ENCODE results near the gene HDAC4.

GRCh38 chr2:239065962-239066361, 334.9 kb downstream of the HDAC4 start:
- no peak for TF ChIP-seq CBX2 (IDR thresholded peaks at IDR 0.05; ENCODE audit: borderline replicate concordance, low read depth)
- no peak for TF ChIP-seq CTCF (IDR thresholded peaks at IDR 0.05)
- no peak for TF ChIP-seq ELK1 (IDR thresholded peaks at IDR 0.05; ENCODE audit: low read depth, low read length)
- no peak for TF ChIP-seq POLR2A (IDR thresholded peaks at IDR 0.05; ENCODE audit: low read length)
- no peak for TF ChIP-seq RFX5 (IDR thresholded peaks at IDR 0.05)
- no peak for TF ChIP-seq EHMT2 (IDR thresholded peaks at IDR 0.05; ENCODE audit: low read depth)
- no peak for TF ChIP-seq MAFK (IDR thresholded peaks at IDR 0.05; ENCODE audit: partially characterized antibody)
- TF ChIP-seq PBX3 (IDR thresholded peaks at IDR 0.05) = no peak
- TF ChIP-seq FOXS1 (CRISPR knock-in tag; IDR thresholded peaks at IDR 0.05) = no peak
- no peak for TF ChIP-seq MAX (IDR thresholded peaks at IDR 0.05)
- no peak for TF ChIP-seq NR3C1 (IDR thresholded peaks at IDR 0.05)

Data from A549 (cell line).